ENCODE data around the gene UQCR10. TPM values are rescaled to one million over a fixed set of nuclear protein-coding genes. Genes with fewer than 3 reads are reported as not detected.

The UQCR10 gene
- total and polyA plus RNA-seq, 2 experiments from 2014 or later: 78.0 to 535 TPM

GRCh38 chr22:29741926-29742325 is 25.2 kb upstream of the UQCR10 start:
- H3K27me3 Mint-ChIP-seq (ENCODE audit: insufficient read depth, low read depth, poor library complexity): peaks cover 7% of the 10 kb centered on the region
- Histone ChIP-seq H3K9me2 (ENCODE audit: insufficient read depth) (no peaks in the 10 kb centered on the region), H3K27ac (ENCODE audit: low read depth) (no peak overlapping the region), H4K20me1 (replicated peaks; ENCODE audit: insufficient read depth) (no peaks in the 10 kb centered on the region), H3K36me3 (ENCODE audit: insufficient read depth) (no peaks in the 10 kb centered on the region), H2AFZ (no peak overlapping the region), H3K4me2 (no peak overlapping the region), H3F3A (replicated peaks; ENCODE audit: low read depth) (no peaks in the 10 kb centered on the region), H3K79me2 (replicated peaks; ENCODE audit: insufficient read depth) (no peaks in the 10 kb centered on the region), H3K4me3 (no peak overlapping the region), H3K4me1 (ENCODE audit: insufficient read depth) (no peaks in the 10 kb centered on the region), H3K27me3 (ENCODE audit: insufficient read depth) (no peaks in the 10 kb centered on the region)
- DNase-seq (ENCODE audit: low spot score): no peak
- ATAC-seq: no peak
- H3K9me3 Mint-ChIP-seq: peaks cover 2% of the 10 kb centered on the region; the same call in 1 of the 3 replicates
- TF ChIP-seq EZH2phosphoT487 (IDR thresholded peaks at IDR 0.05; ENCODE audit: unreplicated experiment): no peak
- TF ChIP-seq, protein P1, sequence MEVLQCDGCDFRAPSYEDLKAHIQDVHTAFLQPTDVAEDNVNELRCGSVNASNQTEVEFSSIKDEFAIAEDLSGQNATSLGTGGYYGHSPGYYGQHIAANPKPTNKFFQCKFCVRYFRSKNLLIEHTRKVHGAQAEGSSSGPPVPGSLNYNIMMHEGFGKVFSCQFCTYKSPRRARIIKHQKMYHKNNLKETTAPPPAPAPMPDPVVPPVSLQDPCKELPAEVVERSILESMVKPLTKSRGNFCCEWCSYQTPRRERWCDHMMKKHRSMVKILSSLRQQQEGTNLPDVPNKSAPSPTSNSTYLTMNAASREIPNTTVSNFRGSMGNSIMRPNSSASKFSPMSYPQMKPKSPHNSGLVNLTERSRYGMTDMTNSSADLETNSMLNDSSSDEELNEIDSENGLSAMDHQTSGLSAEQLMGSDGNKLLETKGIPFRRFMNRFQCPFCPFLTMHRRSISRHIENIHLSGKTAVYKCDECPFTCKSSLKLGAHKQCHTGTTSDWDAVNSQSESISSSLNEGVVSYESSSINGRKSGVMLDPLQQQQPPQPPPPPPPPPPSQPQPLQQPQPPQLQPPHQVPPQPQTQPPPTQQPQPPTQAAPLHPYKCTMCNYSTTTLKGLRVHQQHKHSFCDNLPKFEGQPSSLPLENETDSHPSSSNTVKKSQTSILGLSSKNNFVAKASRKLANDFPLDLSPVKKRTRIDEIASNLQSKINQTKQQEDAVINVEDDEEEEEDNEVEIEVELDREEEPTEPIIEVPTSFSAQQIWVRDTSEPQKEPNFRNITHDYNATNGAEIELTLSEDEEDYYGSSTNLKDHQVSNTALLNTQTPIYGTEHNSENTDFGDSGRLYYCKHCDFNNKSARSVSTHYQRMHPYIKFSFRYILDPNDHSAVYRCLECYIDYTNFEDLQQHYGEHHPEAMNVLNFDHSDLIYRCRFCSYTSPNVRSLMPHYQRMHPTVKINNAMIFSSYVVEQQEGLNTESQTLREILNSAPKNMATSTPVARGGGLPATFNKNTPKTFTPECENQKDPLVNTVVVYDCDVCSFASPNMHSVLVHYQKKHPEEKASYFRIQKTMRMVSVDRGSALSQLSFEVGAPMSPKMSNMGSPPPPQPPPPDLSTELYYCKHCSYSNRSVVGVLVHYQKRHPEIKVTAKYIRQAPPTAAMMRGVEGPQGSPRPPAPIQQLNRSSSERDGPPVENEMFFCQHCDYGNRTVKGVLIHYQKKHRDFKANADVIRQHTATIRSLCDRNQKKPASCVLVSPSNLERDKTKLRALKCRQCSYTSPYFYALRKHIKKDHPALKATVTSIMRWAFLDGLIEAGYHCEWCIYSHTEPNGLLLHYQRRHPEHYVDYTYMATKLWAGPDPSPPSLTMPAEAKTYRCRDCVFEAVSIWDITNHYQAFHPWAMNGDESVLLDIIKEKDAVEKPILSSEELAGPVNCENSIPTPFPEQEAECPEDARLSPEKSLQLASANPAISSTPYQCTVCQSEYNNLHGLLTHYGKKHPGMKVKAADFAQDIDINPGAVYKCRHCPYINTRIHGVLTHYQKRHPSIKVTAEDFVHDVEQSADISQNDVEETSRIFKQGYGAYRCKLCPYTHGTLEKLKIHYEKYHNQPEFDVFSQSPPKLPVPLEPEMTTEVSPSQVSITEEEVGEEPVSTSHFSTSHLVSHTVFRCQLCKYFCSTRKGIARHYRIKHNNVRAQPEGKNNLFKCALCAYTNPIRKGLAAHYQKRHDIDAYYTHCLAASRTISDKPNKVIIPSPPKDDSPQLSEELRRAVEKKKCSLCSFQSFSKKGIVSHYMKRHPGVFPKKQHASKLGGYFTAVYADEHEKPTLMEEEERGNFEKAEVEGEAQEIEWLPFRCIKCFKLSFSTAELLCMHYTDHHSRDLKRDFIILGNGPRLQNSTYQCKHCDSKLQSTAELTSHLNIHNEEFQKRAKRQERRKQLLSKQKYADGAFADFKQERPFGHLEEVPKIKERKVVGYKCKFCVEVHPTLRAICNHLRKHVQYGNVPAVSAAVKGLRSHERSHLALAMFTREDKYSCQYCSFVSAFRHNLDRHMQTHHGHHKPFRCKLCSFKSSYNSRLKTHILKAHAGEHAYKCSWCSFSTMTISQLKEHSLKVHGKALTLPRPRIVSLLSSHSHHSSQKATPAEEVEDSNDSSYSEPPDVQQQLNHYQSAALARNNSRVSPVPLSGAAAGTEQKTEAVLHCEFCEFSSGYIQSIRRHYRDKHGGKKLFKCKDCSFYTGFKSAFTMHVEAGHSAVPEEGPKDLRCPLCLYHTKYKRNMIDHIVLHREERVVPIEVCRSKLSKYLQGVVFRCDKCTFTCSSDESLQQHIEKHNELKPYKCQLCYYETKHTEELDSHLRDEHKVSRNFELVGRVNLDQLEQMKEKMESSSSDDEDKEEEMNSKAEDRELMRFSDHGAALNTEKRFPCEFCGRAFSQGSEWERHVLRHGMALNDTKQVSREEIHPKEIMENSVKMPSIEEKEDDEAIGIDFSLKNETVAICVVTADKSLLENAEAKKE (CRISPR knock-in tag; IDR thresholded peaks at IDR 0.05): no peak
- no peak for TF ChIP-seq JUNB (IDR thresholded peaks at IDR 0.05; ENCODE audit: unreplicated experiment)
- no peak for TF ChIP-seq STAT1 (IDR thresholded peaks at IDR 0.05; ENCODE audit: unreplicated experiment)
- TF ChIP-seq ETS1 (IDR thresholded peaks at IDR 0.05): no peak
- TF ChIP-seq EZH2 (IDR thresholded peaks at IDR 0.05; ENCODE audit: low read depth, unreplicated experiment): no peak
- no peak for TF ChIP-seq NANOG (IDR thresholded peaks at IDR 0.05; ENCODE audit: borderline replicate concordance)
- TF ChIP-seq CTCF (conservative IDR thresholded peaks at IDR 0.05; ENCODE audit: low read depth in 2 of 2): no peak
- TF ChIP-seq ZNF114 (CRISPR knock-in tag; IDR thresholded peaks at IDR 0.05): no peak
- no peak for TF ChIP-seq POLR2AphosphoS5 (IDR thresholded peaks at IDR 0.05; ENCODE audit: low read depth)
- no peak for TF ChIP-seq ZNF331 (CRISPR knock-in tag; IDR thresholded peaks at IDR 0.05; ENCODE audit: low read depth)
- no peak for TF ChIP-seq CREB1 (CRISPR knock-in tag; IDR thresholded peaks at IDR 0.05; ENCODE audit: low read depth)
- TF ChIP-seq REST (IDR thresholded peaks at IDR 0.05; ENCODE audit: unreplicated experiment): no peak
- peaks cover 5% of the 10 kb centered on the region; the same call in 1 of the 3 replicates for H3K4me1 Mint-ChIP-seq
- H3K27ac Mint-ChIP-seq: no peak overlapping the region
- H3K4me3 Mint-ChIP-seq: no peak overlapping the region
- peaks cover 6% of the 10 kb centered on the region; the same call in 1 of the 3 replicates for H3K36me3 Mint-ChIP-seq (ENCODE audit: low read depth)
